Activated naive CD8-positive, alpha-beta T cell treated with anti-CD3 and anti-CD28 coated beads, Interleukin-2, amount 50 U/mL, for 24 hours (primary cell): ENCODE results near the gene CFDP1.
A peak's percentile ranks its signal among the peaks of the same experiment; 100 is the strongest.

Experiments
- ATAC-seq: fragments of 150-1000 bp; cut with Tn5 transposase; one replicate; pipeline ENCODE4 v1.10.0; 2021
- DNase-seq: peaks from one replicate; pipeline ENCODE4 v3.0.0; 2021
- H3K27ac Mint-ChIP-seq: one replicate; pipeline ENCODE4 v1.8.0; 2021; ENCODE audit warnings: mild to moderate bottlenecking, mixed read lengths
- H3K27me3 Mint-ChIP-seq: one replicate; pipeline ENCODE4 v1.8.0; 2021; ENCODE audit warnings: mixed read lengths
- H3K36me3 Mint-ChIP-seq: one replicate; pipeline ENCODE4 v1.8.0; 2021; ENCODE audit warnings: low read depth, mixed read lengths
- H3K4me1 Mint-ChIP-seq: one replicate; pipeline ENCODE4 v1.8.0; 2021; ENCODE audit warnings: mixed read lengths
- H3K4me3 Mint-ChIP-seq: one replicate; pipeline ENCODE4 v1.8.0; 2021; ENCODE audit warnings: mild to moderate bottlenecking, moderate library complexity, mixed read lengths
- H3K9me3 Mint-ChIP-seq: one replicate; pipeline ENCODE4 v1.8.0; 2021; ENCODE audit warnings: mixed read lengths

The CFDP1 gene

DNA sequence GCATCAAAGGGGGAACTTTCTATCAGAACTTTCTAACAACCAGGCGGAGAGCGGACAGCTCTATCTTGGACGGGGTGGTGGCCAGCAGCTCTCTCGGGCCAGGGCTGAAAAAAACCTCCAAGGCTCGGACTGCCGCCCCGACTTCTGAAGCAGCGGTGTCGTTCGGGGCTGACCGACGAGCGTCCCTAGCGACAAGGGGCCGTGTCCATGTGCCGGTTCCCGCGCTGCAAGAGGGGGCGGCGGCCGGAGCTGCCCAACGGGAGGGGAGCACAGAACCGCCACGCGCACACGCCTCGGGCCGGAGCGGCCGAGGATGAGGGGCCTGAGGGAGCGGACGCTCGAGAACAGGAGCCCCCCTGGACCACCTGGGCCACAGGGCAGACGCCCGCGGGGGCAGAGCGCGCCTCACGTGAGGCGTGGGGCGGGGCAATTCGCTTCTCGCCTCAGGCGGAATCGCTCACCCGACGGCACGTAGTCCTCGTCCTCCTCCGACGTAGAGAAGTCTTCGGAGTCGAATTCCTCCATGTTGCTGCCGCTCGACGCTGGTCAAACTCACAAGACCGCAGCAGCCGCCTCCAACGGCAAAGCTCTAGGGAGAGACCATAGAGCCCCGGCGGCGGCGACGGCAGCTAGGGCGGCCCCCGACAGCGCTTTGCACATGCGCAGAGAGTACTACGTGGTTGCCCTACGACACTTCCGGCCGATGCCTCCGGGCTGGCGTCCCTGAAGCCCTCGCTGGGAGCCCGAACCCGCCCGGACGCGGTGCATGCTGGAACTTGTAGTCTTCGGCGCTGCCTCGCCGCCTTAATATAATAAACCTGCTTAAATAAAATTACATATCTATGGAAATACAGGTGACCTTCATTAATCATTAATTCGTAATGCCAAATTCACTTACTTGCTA, at the start of gene CFDP1:
Gene CFDP1, minus strand, starts transcription at position 676 of the 904 bp plus-strand sequence. Its CDS starts 151 bp downstream, at position 525.
- Mint-ChIP-seq H3K27ac (peak within 1 kb of the TSS; percentile 97), H3K4me1 (peaks cover 41% of the 10 kb centered on the region), H3K9me3 (no peaks in the 10 kb centered on the region), H3K4me3 (peak within 1 kb of the TSS; percentile 97), H3K27me3 (peaks cover 1% of the 10 kb centered on the region), H3K36me3 (peaks cover 10% of the 10 kb centered on the region)
- DNase-seq (peak; percentile 96), ATAC-seq (peak; percentile 96)

DNA sequence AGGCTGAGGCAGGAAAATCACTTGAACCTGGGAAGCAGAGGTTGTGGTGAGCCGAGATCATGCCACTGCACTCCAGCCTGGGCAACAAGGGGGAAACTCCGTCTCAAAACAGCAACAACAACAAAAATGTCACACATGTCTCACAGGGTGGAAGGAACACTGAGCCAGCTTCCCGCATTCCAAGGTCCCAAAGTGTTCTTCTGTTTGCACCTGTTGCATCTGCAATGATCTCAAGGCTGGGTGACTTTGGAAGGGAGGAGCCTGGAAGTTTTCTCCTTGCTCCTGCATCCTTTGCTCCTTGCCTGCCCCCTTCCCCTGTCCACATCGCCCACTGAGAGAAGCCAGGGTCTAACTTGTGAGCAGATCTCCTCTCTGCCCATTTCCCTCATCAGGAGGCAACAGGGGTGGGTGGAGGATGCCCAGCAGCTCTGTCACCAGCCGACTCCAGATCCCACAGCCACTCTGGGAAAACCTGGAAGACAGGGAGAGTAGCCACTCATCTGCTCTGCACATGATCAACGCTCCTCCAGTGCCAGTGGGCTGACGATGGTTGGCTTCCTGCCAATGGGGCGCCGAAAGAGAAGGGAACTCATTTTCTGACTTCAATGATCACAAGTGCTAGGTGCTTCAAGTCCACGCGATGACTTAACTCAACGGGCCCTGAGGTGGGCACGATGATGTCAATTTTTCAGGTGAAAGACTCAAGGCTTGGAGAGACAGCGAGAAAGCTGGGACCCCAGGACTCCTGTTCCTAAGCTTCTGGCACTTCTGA, 49.3 kb upstream of the CFDP1 start:
- Mint-ChIP-seq H3K9me3 (no peaks in the 10 kb centered on the region), H3K4me1 (no peaks in the 10 kb centered on the region), H3K4me3 (no peak overlapping the region), H3K27ac (no peak overlapping the region), H3K27me3 (peaks cover 8% of the 10 kb centered on the region), H3K36me3 (no peaks in the 10 kb centered on the region)
- no peak for ATAC-seq
- no peak for DNase-seq

DNA sequence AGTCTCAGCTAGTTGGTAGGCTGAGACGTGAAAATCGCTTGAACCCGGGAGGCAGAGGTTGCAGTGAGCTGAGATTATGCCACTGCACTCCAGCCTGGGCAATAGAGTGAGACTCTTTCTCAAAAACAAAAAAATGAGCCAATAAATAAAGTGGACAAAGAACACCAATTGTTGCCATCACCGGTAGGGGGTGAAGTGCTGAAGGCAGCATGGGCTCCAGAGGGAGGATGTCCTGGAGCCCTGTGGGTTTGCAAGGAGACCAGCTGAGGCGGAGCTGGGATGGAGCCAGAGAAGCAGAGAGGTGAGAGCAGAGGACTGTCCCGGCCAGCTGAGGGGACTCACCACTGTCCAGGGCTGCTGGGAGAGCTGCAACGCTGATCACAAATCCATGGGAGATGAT, 48.2 kb upstream of the CFDP1 start:
- no peak for ATAC-seq
- no peaks in the 10 kb centered on the region for H3K9me3 Mint-ChIP-seq
- no peak overlapping the region for H3K27ac Mint-ChIP-seq
- H3K4me1 Mint-ChIP-seq: no peaks in the 10 kb centered on the region
- H3K36me3 Mint-ChIP-seq: no peaks in the 10 kb centered on the region
- no peak for DNase-seq
- no peak overlapping the region for H3K4me3 Mint-ChIP-seq
- H3K27me3 Mint-ChIP-seq: peaks cover 5% of the 10 kb centered on the region

DNA sequence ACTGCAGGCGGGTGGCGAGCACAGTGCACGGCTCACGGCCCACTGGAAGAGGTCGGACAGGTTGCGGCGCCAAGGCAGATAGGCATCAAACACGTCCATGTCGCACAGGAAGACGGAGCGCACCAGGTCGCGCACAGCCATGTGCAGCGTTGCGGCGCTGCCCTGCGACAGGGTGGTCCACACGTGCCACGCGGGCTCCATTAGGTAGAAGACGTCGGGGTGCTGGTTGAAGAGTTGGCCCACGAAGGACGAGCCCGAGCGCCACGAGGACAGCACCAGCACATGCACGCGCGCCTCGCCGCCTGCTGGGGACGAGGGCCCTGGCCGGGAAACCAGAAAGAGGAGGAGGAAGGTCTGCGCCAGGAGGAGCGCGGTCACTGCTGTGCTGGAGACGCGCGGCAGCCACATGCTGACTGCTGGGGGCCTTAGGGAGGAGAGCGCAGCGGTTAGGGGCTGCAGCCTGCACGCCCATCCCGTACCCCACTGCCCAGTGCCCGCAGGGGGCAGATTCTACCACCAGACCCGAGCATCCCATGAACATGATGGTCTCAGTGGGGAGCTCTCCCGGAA, 46.2 kb upstream of the CFDP1 start:
- H3K36me3 Mint-ChIP-seq: no peaks in the 10 kb centered on the region
- H3K27me3 Mint-ChIP-seq: peaks cover 2% of the 10 kb centered on the region
- H3K4me1 Mint-ChIP-seq: no peaks in the 10 kb centered on the region
- H3K4me3 Mint-ChIP-seq: no peak overlapping the region
- DNase-seq (no peak), ATAC-seq (no peak)
- H3K27ac Mint-ChIP-seq: no peak overlapping the region
- H3K9me3 Mint-ChIP-seq: no peaks in the 10 kb centered on the region

DNA sequence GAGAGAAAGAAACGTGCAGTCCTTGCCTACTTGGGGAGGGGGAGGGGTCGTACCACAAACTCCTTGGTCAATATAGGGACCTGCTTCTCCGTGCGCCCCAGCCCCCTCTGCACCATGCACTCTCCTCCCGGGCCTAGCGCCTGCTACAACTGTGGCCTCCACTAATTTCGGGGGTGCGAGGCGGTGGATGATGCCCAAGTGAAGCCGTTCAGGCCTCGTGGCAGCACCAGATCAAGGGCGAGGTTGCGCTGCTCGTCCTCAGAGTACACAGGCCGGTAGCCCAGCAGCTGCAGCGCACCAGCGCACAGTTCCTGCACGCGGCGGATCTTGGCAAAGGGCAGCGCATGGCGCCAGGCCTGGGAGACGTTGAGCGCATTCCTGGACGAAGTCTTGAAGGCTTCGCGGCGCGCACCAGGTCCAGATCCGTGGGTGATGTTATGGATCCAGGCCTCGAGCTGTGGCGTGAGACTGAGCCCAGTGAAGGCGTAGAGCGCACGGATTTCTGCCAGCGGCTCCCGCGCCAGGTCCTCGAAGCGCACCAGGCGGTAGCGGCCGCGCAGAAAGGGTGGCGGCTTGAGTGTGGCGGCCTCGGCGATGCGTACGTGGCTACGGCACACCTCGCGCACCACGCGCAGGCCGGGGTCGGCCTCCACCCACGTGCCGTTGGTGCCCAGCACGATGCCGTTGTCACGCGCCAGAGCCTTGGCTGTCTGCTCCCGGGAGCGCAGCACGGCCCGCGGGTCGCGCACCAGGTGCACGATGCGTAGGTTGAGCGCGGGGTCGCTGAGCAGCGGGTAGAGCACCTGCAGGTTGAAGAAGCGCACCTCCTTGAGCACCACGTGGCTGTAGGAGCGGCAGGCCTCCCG, 45.4 kb upstream of the CFDP1 start:
- Mint-ChIP-seq H3K27ac (no peak overlapping the region), H3K4me3 (no peak overlapping the region), H3K27me3 (peaks cover 2% of the 10 kb centered on the region), H3K4me1 (no peaks in the 10 kb centered on the region), H3K9me3 (no peaks in the 10 kb centered on the region), H3K36me3 (no peaks in the 10 kb centered on the region)
- ATAC-seq: no peak
- DNase-seq: no peak

DNA sequence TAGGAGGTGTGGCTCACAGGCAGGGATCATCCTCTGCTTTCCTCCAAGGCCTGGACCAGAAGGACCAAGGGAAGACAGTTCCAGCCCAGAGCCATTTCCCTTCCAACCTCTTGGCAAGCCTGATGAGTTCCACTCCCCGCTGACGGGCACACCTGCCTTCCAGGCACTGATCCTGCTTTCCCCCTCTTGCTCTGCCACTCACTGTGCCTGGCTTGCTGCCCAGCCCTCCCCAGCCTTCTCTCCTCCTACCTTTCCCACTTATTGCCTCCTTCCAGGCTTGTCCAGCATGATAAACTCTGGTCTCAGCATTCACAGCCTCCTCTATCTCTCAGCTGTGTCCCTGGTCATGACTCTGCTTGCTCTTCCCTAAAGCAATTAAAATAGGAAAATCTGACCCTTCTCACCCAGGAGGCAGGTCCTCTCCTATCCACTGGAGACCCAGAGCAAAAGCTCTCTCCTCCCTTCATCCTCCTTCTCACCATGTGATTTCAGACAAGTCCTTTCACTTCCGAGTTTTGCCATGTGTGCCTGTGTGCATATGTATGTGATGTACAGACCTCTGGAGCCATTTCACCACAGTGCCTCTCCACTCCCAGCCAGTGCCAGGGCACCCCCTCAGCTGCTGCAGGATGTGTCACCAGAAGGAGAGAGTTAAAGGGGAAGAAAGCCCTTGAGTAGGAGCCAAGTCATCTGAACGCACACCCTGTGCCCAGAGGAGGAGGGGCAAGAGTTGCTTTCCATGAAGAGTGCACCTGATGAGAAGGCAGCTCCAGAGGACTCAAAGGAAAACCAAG, 44.6 kb upstream of the CFDP1 start:
- Mint-ChIP-seq H3K4me3 (no peak overlapping the region), H3K27ac (no peak overlapping the region), H3K36me3 (no peaks in the 10 kb centered on the region), H3K4me1 (no peaks in the 10 kb centered on the region), H3K9me3 (no peaks in the 10 kb centered on the region), H3K27me3 (peaks cover 2% of the 10 kb centered on the region)
- no peak for DNase-seq
- ATAC-seq: no peak

DNA sequence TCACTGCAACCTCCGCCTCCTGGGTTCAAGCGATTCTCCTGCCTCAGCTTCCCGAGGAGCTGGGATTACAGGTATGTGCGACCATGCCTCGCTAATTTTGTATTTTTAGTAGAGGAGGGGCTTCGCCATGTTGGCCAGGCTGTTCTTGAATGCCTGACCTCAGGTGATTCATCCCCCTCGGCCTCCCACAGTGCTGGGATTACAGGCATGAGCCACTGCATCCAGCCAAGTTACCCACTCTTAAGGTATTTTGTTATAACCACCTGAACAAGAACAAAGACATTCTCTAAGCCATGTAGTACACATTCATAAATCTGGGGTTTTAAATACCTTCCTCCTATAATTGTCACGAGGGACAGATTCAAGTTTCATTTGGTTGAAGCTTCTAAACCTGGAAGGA, 43.5 kb upstream of the CFDP1 start:
- H3K4me3 Mint-ChIP-seq: no peak overlapping the region
- no peaks in the 10 kb centered on the region for H3K4me1 Mint-ChIP-seq
- DNase-seq (no peak), ATAC-seq (no peak)
- peaks cover 2% of the 10 kb centered on the region for H3K27me3 Mint-ChIP-seq
- H3K36me3 Mint-ChIP-seq: no peaks in the 10 kb centered on the region
- no peaks in the 10 kb centered on the region for H3K9me3 Mint-ChIP-seq
- no peak overlapping the region for H3K27ac Mint-ChIP-seq

DNA sequence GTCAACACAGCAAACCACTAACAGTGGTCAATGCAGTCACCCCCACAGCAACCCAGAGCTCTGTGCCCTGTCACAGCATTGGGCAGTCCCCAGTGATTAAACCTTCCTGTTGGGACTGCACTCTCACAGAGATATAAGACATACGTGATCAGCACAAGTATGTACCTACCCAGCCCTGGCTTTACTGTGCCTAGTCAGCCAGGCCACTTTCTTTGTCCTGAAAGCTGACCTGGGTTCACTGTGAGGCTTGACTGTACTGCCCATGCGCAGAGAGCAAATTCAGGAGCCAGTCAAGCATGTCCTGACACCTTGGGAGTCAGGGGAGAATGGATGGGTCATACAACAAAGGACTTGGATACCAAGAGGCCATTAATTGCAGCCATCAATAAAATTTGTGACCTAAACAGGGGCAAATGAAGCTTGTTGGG, 42.1 kb upstream of the CFDP1 start:
- no peak for DNase-seq

DNA sequence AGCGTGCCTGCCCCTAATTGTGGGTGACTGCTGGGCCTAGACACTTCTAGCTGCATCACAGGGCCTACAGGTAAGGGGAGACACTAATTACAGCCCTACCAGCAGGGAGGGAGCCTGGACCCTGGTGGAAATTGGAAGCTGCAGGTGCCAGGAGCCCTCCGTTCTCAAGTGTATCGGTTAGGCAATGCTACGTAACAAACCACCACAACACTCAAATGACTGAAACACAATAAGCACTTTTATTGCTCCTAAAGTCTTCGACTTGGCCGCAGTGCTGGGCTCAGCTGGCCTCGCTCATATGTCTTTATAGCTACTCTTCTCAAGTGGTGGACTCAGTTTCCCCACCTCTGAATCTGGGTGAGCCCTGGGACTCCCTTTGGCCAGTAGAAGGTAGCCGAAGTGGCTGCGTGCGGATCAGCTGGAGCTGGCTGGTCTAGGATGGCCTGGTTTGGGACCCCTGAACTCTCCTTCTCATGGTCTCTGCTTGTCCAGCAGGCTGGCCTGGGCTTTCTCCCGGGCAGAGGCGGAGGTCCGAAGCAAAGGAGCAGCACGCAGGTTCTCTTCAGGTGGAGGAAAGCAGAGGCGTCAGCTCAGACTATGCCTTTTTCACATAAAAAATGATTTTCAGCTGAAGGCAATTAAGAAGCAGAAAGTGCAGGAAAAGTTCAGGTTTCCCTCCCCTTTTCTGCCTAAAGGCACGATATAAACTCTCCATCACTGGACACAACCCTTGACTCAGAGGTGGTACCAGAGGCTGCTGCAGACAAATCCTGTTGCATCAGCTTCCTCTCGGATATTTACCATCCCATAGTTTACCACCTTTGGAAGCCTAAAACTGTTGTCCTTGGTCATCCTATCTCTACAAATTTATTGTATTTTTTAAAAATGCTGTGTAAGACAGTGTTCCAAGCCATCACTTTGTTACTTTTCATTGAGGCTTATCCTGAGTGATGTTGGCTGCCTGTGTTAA, 39.9 kb upstream of the CFDP1 start:
- Mint-ChIP-seq H3K27ac (no peak overlapping the region), H3K27me3 (peaks cover 2% of the 10 kb centered on the region), H3K4me3 (no peak overlapping the region), H3K4me1 (no peaks in the 10 kb centered on the region), H3K36me3 (no peaks in the 10 kb centered on the region), H3K9me3 (no peaks in the 10 kb centered on the region)
- DNase-seq (no peak), ATAC-seq (no peak)

More for the DNA sequence above, 42.1 kb upstream of the CFDP1 start:
- no peak overlapping the region for H3K4me3 Mint-ChIP-seq
- peaks cover 2% of the 10 kb centered on the region for H3K27me3 Mint-ChIP-seq
- no peaks in the 10 kb centered on the region for H3K36me3 Mint-ChIP-seq
- no peak overlapping the region for H3K27ac Mint-ChIP-seq
- H3K9me3 Mint-ChIP-seq: no peaks in the 10 kb centered on the region
- ATAC-seq: peak; percentile 15
- H3K4me1 Mint-ChIP-seq: no peaks in the 10 kb centered on the region

DNA sequence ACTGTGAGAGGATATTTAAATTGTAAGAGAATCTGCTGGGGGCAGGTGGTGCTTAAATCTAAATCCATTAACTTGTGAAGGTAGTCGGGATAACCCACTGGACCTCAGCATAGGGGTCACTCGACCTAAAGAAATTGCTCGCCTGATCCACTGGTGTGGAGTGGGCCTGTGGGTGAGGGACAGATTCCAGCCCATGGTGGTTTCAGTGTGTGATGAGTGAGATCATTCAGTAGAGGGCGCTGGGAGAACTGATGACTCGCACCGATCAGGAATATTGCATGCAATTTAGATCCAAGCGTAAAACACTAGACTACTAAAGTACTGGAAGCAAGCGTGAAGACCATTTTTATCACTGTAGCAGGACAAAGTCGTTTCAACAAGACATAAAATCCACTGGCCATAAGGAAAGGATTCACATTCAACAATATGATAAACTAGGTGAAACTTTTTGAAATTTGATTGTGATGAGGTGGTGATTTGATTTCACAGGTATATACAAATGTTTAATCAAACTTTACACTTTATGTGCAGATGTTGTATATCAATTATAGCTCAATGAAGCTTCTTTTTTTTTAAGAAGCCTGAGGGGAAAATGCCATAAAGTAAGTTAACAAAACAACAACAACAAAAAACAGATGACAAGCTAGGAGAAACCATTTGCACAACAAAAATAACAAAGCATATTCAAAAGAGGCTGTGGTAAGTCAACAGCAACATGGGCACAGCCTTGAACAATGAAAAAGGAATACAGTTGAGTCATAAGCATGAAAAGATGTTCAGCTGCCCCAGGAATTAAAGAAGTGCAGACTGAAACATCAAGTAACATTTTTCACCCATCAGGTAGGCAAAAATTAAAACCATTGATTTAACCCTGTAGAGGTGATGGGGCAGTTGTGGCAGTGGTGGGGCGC, 38.7 kb upstream of the CFDP1 start:
- Mint-ChIP-seq H3K27ac (no peak overlapping the region), H3K27me3 (no peaks in the 10 kb centered on the region), H3K4me3 (no peak overlapping the region), H3K9me3 (no peaks in the 10 kb centered on the region), H3K36me3 (no peaks in the 10 kb centered on the region), H3K4me1 (peaks cover 2% of the 10 kb centered on the region)
- peak; percentile 26 for DNase-seq
- peak; percentile 65 for ATAC-seq

DNA sequence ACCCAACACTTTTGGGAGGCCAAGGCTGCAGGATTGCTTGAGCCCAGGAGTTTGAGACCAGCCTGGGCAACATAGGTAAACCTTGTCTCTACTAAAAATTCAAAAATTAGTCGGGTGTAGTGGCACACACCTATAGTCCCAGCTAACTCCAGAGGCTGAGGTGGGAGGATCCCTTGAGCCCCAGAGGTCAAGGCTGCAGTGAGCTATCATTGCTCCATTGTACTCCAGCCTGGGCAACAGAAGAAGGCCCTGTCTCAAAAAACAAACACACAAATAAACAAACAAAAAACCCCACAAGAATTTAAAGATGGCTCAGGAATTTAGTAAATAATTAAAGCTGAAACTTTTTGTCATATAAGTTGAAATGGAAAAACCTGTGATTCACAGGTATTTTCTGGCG, 33.5 kb upstream of the CFDP1 start:
- DNase-seq: no peak
- H3K27ac Mint-ChIP-seq: no peak overlapping the region
- no peak for ATAC-seq
- no peaks in the 10 kb centered on the region for H3K9me3 Mint-ChIP-seq
- H3K27me3 Mint-ChIP-seq: no peaks in the 10 kb centered on the region
- H3K4me3 Mint-ChIP-seq: no peak overlapping the region
- H3K36me3 Mint-ChIP-seq: peaks cover 4% of the 10 kb centered on the region
- H3K4me1 Mint-ChIP-seq: peaks cover 37% of the 10 kb centered on the region
